ENCODE measurements around the gene MTMR10.

The MTMR10 gene

GRCh38 chr15:30963681-30964080, 27.7 kb downstream of the MTMR10 start:
- H3K9ac ChIP-seq (ENCODE audit: low read length), result no peak overlapping the region
- TF ChIP-seq CTCF (IDR thresholded peaks at IDR 0.05; ENCODE audit: low read length), result no peak
- TF ChIP-seq EZH2 (optimal IDR thresholded peaks at IDR 0.05; ENCODE audit: low read depth, low read length), result no peak
- TF ChIP-seq EZH2phosphoT487 (IDR thresholded peaks at IDR 0.05; ENCODE audit: low read length), result no peak
- H3K36me3 ChIP-seq (replicated peaks; ENCODE audit: insufficient read depth, low read length), result peaks cover 25% of the 10 kb centered on the region
- H3K27me3 ChIP-seq (replicated peaks; ENCODE audit: insufficient read depth, low read length), result no peaks in the 10 kb centered on the region
- H3K9me3 ChIP-seq (replicated peaks; ENCODE audit: insufficient read depth, low read length), result no peaks in the 10 kb centered on the region
- no peak overlapping the region for H3K4me2 ChIP-seq (ENCODE audit: low read depth, low read length)
- H3F3A ChIP-seq (ENCODE audit: insufficient read depth, low read length), result no peaks in the 10 kb centered on the region
- no peaks in the 10 kb centered on the region for H4K20me1 ChIP-seq (ENCODE audit: insufficient read depth, low read length)
- DNase-seq, result no peak
- H3K27ac ChIP-seq (ENCODE audit: low read length), result no peak overlapping the region
- H2AFZ ChIP-seq (ENCODE audit: low read length), result no peak overlapping the region
- peaks cover 72% of the 10 kb centered on the region for H3K79me2 ChIP-seq (ENCODE audit: low read length)
- no peaks in the 10 kb centered on the region for H3K9me2 ChIP-seq (replicated peaks; ENCODE audit: insufficient read depth, low read length)
- H3K4me3 ChIP-seq (ENCODE audit: low read length), result no peak overlapping the region
- H3K4me1 ChIP-seq (ENCODE audit: low read length), result no peaks in the 10 kb centered on the region

GRCh38 chr15:30962659-30963058, 28.8 kb downstream of the MTMR10 start:
- H3K4me2 ChIP-seq (ENCODE audit: low read depth, low read length), result no peak overlapping the region
- H3K79me2 ChIP-seq (ENCODE audit: low read length), result peaks cover 75% of the 10 kb centered on the region
- H3K36me3 ChIP-seq (replicated peaks; ENCODE audit: insufficient read depth, low read length), result peaks cover 31% of the 10 kb centered on the region
- H3K27ac ChIP-seq (ENCODE audit: low read length), result no peak overlapping the region
- H3F3A ChIP-seq (ENCODE audit: insufficient read depth, low read length), result no peaks in the 10 kb centered on the region
- no peaks in the 10 kb centered on the region for H4K20me1 ChIP-seq (ENCODE audit: insufficient read depth, low read length)
- H3K27me3 ChIP-seq (replicated peaks; ENCODE audit: insufficient read depth, low read length), result no peaks in the 10 kb centered on the region
- no peak overlapping the region for H2AFZ ChIP-seq (ENCODE audit: low read length)
- H3K9ac ChIP-seq (ENCODE audit: low read length), result no peak overlapping the region
- DNase-seq, result no peak
- no peak for TF ChIP-seq EZH2phosphoT487 (IDR thresholded peaks at IDR 0.05; ENCODE audit: low read length)
- no peak for TF ChIP-seq EZH2 (optimal IDR thresholded peaks at IDR 0.05; ENCODE audit: low read depth, low read length)
- TF ChIP-seq CTCF (IDR thresholded peaks at IDR 0.05; ENCODE audit: low read length), result no peak
- H3K4me1 ChIP-seq (ENCODE audit: low read length), result no peaks in the 10 kb centered on the region
- no peaks in the 10 kb centered on the region for H3K9me2 ChIP-seq (replicated peaks; ENCODE audit: insufficient read depth, low read length)
- H3K9me3 ChIP-seq (replicated peaks; ENCODE audit: insufficient read depth, low read length), result no peaks in the 10 kb centered on the region
- no peak overlapping the region for H3K4me3 ChIP-seq (ENCODE audit: low read length)

GRCh38 chr15:30962079-30962478, 29.3 kb downstream of the MTMR10 start:
- Histone ChIP-seq H3K79me2 (ENCODE audit: low read length) (peaks cover 72% of the 10 kb centered on the region), H2AFZ (ENCODE audit: low read length) (no peak overlapping the region), H3K36me3 (replicated peaks; ENCODE audit: insufficient read depth, low read length) (peaks cover 31% of the 10 kb centered on the region), H3K9me3 (replicated peaks; ENCODE audit: insufficient read depth, low read length) (no peaks in the 10 kb centered on the region), H3K4me1 (ENCODE audit: low read length) (no peaks in the 10 kb centered on the region), H3K27ac (ENCODE audit: low read length) (no peak overlapping the region), H4K20me1 (ENCODE audit: insufficient read depth, low read length) (no peaks in the 10 kb centered on the region), H3K9me2 (replicated peaks; ENCODE audit: insufficient read depth, low read length) (no peaks in the 10 kb centered on the region), H3F3A (ENCODE audit: insufficient read depth, low read length) (no peaks in the 10 kb centered on the region), H3K4me3 (ENCODE audit: low read length) (no peak overlapping the region), H3K9ac (ENCODE audit: low read length) (no peak overlapping the region), H3K27me3 (replicated peaks; ENCODE audit: insufficient read depth, low read length) (no peaks in the 10 kb centered on the region), H3K4me2 (ENCODE audit: low read depth, low read length) (no peak overlapping the region)
- TF ChIP-seq CTCF (IDR thresholded peaks at IDR 0.05; ENCODE audit: low read length) (no peak), EZH2 (optimal IDR thresholded peaks at IDR 0.05; ENCODE audit: low read depth, low read length) (no peak), EZH2phosphoT487 (IDR thresholded peaks at IDR 0.05; ENCODE audit: low read length) (no peak)
- DNase-seq, result no peak
